MM.1S (cell line): ENCODE measurements around the gene CCDC88A.
A peak's percentile ranks its signal among the peaks of the same experiment; 100 is the strongest.

Source experiments
- DNase-seq: peaks from one replicate; pipeline ENCODE4 v3.0.0-alpha.2; 2015
- H2AFZ ChIP-seq: fragments of 300-600 bp; sonication (generic); 2 replicates; pipeline ENCODE4 v1.6.0; 2016; ENCODE audit warnings: antibody characterized with exemption, low read length
- H3F3A ChIP-seq: fragments of 300-600 bp; sonication (generic); 2 replicates; pipeline ENCODE4 v1.6.1; 2016; ENCODE audit warnings: mild to moderate bottlenecking, antibody characterized with exemption, low read length, moderate library complexity, mixed read lengths; ENCODE audit not compliant: insufficient read depth
- H3K27ac ChIP-seq: fragments of 300-600 bp; sonication (generic); 2 replicates; pipeline ENCODE4 v1.5.1; 2016; ENCODE audit warnings: mild to moderate bottlenecking, low read length
- H3K27me3 ChIP-seq: fragments of 300-600 bp; sonication (generic); replicated peaks from 2 replicates; pipeline ENCODE4 v1.6.0; 2016; ENCODE audit warnings: low read length; ENCODE audit not compliant: insufficient read depth
- H3K36me3 ChIP-seq: fragments of 300-600 bp; sonication (generic); replicated peaks from 2 replicates; pipeline ENCODE4 v1.6.1; 2016; ENCODE audit warnings: mild to moderate bottlenecking, low read length, mixed read lengths; ENCODE audit not compliant: insufficient read depth
- H3K4me1 ChIP-seq: fragments of 300-600 bp; sonication (generic); 2 replicates; pipeline ENCODE4 v1.6.1; 2016; ENCODE audit warnings: low read length, mixed read lengths
- H3K4me2 ChIP-seq: fragments of 300-600 bp; sonication (generic); 2 replicates; pipeline ENCODE4 v1.6.0; 2016; ENCODE audit warnings: low read depth, low read length
- H3K4me3 ChIP-seq: fragments of 300-600 bp; sonication (generic); 2 replicates; pipeline ENCODE4 v1.5.1; 2016; ENCODE audit warnings: low read length, mixed read lengths
- H3K79me2 ChIP-seq: fragments of 300-600 bp; sonication (generic); 2 replicates; pipeline ENCODE4 v1.6.1; 2016; ENCODE audit warnings: mixed run types, low read length, mixed read lengths
- H3K9ac ChIP-seq: fragments of 300-600 bp; sonication (generic); 2 replicates; pipeline ENCODE4 v1.6.1; 2016; ENCODE audit warnings: low read length, mixed read lengths
- H3K9me2 ChIP-seq: fragments of 300-600 bp; sonication (generic); replicated peaks from 2 replicates; pipeline ENCODE4 v1.6.1; 2016; ENCODE audit warnings: mild to moderate bottlenecking, low read length, mixed read lengths; ENCODE audit not compliant: insufficient read depth
- H3K9me3 ChIP-seq: fragments of 300-600 bp; sonication (generic); replicated peaks from 2 replicates; pipeline ENCODE4 v1.6.1; 2016; ENCODE audit warnings: mild to moderate bottlenecking, low read length, mixed read lengths; ENCODE audit not compliant: insufficient read depth
- H4K20me1 ChIP-seq: fragments of 300-600 bp; sonication (generic); 2 replicates; pipeline ENCODE4 v1.6.1; 2016; ENCODE audit warnings: mild to moderate bottlenecking, low read length, moderate library complexity, mixed read lengths; ENCODE audit not compliant: insufficient read depth
- CTCF ChIP-seq: fragments of 300-600 bp; sonication (generic); IDR thresholded peaks from 2 replicates; pipeline ENCODE4 v1.5.1; 2016; ENCODE audit warnings: antibody characterized with exemption, low read length, mixed read lengths
- EZH2 ChIP-seq: fragments of 300-600 bp; sonication (generic); optimal IDR thresholded peaks from 2 replicates; pipeline ENCODE3; 2017; ENCODE audit warnings: low read depth, mild to moderate bottlenecking, antibody characterized with exemption, low read length, mixed read lengths
- EZH2phosphoT487 ChIP-seq: fragments of 300-600 bp; sonication (generic); IDR thresholded peaks from 2 replicates; pipeline ENCODE4 v1.6.1; 2018; ENCODE audit warnings: antibody characterized with exemption, low read length

Gene CCDC88A

GRCh38 chr2:55420871-55421270 lies 1.2 kb upstream of the CCDC88A start:
- peak overlapping the region; percentile 73 for H2AFZ ChIP-seq
- H3K79me2 ChIP-seq, result no peaks in the 10 kb centered on the region
- H3K27me3 ChIP-seq, result peaks cover 30% of the 10 kb centered on the region
- DNase-seq, result no peak
- TF ChIP-seq EZH2phosphoT487 (no peak), CTCF (no peak), EZH2 (no peak)
- H4K20me1 ChIP-seq, result no peaks in the 10 kb centered on the region
- peak overlapping the region; percentile 45; the same call in 1 of the 2 replicates for H3K9ac ChIP-seq
- H3K4me1 ChIP-seq, result peaks cover 18% of the 10 kb centered on the region
- H3K4me2 ChIP-seq, result peak overlapping the region; percentile 78
- H3K36me3 ChIP-seq, result no peaks in the 10 kb centered on the region
- peak overlapping the region; percentile 75 for H3K4me3 ChIP-seq
- H3F3A ChIP-seq, result peaks cover 21% of the 10 kb centered on the region
- H3K27ac ChIP-seq, result no peak overlapping the region
- no peaks in the 10 kb centered on the region for H3K9me3 ChIP-seq
- no peaks in the 10 kb centered on the region for H3K9me2 ChIP-seq

GRCh38 chr2:55420439-55420725 lies 726 bp upstream of the CCDC88A start:
- no peak for TF ChIP-seq EZH2
- TF ChIP-seq EZH2phosphoT487, result no peak
- no peak for TF ChIP-seq CTCF
- Histone ChIP-seq H3K4me2 (peak overlapping the region; percentile 78), H3K9ac (peak overlapping the region; percentile 45; the same call in 1 of the 2 replicates), H3K9me2 (no peaks in the 10 kb centered on the region), H3K4me1 (peaks cover 19% of the 10 kb centered on the region), H3K79me2 (no peaks in the 10 kb centered on the region), H2AFZ (peak overlapping the region; percentile 73), H4K20me1 (no peaks in the 10 kb centered on the region), H3K27ac (no peak overlapping the region), H3K36me3 (no peaks in the 10 kb centered on the region), H3K4me3 (peak overlapping the region; percentile 75), H3F3A (peaks cover 21% of the 10 kb centered on the region), H3K9me3 (no peaks in the 10 kb centered on the region), H3K27me3 (peaks cover 30% of the 10 kb centered on the region)
- no peak for DNase-seq

GRCh38 chr2:55419233-55419678 lies 400 bp downstream of the CCDC88A start:
- TF ChIP-seq CTCF (no peak), EZH2 (no peak), EZH2phosphoT487 (no peak)
- Histone ChIP-seq H3K79me2 (no peaks in the 10 kb centered on the region), H3K4me1 (peaks cover 19% of the 10 kb centered on the region), H3F3A (peaks cover 21% of the 10 kb centered on the region), H3K4me2 (peak overlapping the region; percentile 78), H3K36me3 (no peaks in the 10 kb centered on the region), H2AFZ (peak overlapping the region; percentile 73), H3K9me2 (no peaks in the 10 kb centered on the region), H3K27me3 (peaks cover 28% of the 10 kb centered on the region), H3K27ac (no peak overlapping the region), H4K20me1 (no peaks in the 10 kb centered on the region), H3K4me3 (peak overlapping the region; percentile 75), H3K9me3 (no peaks in the 10 kb centered on the region), H3K9ac (no peak overlapping the region)
- DNase-seq, result no peak
